T-helper 2 cell (primary cell): ENCODE measurements around the gene GP1BB.

ENCODE experiments used
- DNase-seq, 5 experiments: peaks; one replicate each; pipeline versions ENCODE4 v3.0.0 to v3.0.0-alpha.2; 2012 to 2022

The GP1BB gene

DNA sequence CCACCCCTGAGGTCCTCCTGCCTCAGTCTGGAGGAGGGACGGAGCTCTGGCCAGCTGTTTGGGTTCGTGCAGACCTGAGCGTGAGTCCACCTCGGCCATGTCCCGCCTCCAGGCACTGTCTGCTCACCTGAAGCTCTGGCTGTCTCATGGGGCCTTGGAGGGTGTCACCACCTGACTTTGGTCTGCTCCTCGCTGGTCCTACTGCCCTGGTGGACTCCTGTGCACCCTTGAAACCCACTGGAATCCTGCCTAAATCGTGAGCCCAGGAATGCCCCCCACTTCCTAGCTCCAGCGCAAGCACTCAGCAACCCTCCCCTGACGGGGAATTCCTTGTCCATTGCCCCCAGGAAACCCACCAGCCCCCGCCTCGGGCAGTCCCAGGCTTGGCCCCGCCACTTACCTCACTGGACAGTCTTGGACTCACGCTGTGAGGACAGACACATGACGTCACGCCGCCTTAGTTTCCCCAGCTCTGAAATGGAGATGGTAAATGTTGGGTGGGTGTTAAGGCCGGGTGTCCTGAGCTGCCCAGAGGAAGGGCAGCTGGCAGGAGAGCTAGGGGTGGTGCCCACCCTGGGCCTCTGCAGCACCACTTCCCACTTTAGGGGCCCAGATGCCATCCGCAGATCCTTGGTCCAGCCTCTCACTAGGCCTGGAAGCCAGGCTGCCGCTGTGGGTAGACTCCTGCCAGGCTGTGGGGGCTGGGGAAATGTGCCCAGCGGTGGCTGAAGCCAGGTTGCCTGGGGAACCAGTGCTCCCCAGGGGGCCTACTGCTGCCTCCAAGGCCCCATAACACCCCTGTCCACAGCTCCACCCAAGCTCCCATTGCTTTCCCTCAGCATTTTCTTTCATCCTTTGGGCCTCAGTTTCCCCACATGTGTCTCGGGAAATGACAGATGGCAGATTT is 19.1 kb downstream of the GP1BB start:
- no peak for DNase-seq

DNA sequence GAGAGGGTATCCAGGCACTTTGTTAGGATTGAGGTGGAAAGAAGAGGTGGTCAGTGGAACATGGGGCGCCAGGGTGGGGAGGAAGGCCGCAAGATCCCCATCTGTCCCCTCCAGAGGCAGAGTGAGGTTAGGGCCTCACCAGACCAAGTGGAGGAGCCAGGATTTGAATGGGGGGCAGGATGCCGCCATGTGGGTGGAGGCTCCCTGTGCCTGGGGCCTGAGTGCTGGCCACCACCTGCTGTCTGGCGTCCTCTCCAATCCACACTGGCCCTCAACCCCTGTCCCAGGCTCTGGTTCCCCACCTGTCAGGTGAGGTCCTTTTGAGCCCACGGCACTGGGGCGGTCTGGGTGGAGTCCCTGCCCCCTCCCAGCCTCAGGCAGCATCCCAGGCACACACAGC is 19.7 kb downstream of the GP1BB start:
- no peak for DNase-seq

DNA sequence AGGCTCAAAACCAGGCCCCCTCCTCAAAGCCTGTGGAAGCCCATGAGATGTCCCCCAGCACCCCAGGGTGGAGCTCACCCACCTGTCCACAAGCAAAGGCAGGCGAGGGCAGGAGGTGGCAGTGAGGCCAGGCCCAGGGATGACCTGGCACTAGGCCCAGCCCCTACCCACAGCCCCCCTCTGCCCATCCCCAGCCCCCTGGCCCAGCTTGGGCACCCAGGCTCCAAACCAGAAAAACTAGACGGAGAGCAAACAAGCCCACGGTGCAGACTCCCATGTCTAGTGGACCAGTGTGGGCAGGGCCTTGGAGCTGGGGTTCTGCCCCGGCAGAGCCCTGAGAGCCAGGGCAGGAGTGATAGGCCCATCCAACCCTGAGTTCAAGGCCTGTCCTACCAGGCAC is 20.3 kb downstream of the GP1BB start:
- no peak for DNase-seq

DNA sequence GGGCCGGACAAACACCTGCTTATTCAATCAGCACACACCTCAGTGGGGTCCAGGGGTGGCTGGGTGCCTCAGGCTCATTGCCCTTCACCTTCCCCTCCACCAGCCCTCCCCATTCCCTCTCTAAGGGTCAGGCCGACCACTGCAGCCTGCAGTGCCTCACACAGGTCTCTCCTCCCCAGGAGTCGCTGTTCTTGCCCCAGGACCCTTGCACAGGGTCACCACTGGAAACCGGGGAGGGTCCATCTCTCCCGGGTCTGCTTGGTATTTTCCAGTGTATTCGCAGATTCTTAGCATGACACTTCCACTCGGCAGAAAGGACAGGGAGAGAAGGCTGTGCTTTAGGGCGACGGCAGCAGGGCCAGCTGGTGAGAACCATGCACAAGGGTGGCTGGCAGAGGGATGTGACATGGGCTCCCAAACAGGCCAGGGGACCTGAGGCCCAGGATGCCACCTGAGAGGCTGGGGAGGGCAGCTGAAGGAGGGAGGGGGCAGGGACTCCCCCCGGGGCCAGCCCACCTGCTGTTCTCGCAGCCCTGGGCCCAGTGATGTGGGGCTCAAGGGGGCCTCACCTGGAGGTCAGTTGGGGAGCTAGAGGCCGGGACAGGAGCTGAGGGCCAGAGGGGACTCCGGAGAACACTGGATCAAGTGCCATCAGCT is 21.1 kb downstream of the GP1BB start:
- DNase-seq = no peak

DNA sequence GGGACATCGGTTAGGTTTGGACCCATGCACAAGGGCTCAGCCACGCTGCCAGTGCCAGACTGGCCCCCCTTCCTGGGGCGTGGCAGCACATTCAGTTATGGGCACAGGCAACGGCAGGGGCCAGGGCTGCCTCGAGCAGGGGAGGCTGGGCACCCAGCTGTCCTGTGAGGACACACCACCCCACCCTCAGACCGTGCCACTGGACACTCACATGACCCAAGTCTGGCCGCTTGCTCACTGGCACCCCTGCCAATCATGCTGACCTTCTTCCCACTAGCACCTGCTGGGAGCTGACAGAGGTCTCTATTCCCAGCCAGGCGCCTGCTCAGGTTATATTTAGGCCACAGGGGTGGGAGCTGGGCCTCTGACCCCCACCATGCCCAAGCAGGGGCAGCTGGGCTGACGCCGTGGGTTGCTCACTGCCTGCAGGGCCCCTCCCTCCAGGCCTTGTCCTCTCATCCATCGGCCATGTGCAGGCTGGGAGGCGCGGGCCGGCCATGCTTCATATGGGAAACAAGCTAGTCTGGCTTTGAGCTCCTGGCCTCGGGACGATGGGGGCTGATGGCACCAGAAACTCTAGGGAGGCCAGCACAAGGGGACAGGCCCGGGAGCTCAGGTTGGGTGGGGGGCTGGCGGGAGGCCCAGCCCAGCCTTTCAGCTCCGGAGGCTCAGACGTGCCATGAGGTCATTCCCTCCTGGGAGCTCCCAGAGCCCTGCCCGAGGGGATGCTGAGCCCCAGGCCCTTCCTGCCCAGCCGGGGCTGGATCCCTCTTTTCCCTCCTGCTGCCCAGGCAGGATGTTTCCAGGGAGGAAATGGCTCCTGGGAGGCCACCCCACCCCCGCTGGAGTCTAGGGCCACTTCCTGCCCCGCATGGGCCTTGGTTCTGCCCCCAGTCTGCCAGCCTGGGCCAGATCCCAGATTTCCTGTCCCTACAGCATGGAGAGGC is 22.1 kb downstream of the GP1BB start:
- no peak for DNase-seq

DNA sequence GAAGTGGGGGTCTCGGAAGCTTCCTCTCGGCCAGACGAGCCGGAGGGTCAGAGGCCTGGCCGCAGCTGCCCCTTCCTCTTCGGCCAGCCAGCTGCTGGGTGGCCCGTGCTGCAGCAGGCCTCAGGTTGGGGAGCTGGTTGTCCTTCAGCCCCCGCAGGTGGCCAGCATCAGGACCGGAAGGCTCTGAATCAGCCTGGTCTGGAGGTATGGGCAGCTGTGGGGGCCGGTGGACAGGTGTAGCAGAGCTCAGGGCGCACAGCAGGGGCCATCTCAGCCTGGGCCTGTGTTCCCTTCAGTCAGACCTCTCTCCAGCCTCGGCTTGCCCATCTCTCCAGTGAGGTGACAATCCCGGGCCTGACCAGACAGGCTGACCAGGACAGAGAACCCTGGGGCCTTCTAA is 23.4 kb downstream of the GP1BB start:
- DNase-seq = no peak

DNA sequence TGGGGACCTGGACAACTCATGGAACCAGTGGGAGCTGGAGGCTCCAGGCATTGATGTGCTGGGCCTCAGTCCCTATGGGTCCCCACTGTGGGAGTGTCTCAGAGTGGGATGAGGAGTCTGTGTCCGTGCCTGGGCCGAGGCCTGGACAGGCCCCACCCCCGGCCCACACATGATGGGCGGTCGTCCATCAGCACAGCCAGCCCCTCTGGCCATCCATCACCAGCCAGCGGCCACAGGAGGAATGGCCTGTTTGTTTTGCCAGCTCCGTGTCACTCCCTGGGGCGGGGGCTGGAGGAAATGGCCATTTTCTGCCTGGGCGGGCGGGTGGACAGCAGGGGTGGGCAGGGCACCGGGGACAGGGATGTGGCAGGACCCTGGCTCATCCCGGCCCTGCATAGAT is 24.2 kb downstream of the GP1BB start:
- DNase-seq = no peak

DNA sequence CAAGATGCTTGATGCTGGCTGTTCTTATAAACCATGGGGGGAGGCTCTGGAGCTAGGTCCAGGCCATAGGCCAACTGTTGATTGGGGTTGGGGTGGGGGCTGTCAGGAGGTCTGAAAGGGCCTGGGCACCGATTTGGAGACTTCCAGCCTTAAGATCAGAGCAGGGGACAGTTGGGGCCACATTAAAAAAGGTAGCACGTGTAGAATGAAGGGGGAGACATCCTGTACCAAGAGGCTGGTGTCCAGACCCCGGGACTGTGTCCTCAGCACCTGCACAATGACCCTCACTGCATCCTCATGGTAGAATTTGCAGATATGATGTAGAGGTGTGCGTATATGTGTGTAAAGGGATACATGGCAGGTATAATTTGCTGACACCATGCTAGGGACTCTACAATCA is 24.8 kb downstream of the GP1BB start:
- no peak for DNase-seq

DNA sequence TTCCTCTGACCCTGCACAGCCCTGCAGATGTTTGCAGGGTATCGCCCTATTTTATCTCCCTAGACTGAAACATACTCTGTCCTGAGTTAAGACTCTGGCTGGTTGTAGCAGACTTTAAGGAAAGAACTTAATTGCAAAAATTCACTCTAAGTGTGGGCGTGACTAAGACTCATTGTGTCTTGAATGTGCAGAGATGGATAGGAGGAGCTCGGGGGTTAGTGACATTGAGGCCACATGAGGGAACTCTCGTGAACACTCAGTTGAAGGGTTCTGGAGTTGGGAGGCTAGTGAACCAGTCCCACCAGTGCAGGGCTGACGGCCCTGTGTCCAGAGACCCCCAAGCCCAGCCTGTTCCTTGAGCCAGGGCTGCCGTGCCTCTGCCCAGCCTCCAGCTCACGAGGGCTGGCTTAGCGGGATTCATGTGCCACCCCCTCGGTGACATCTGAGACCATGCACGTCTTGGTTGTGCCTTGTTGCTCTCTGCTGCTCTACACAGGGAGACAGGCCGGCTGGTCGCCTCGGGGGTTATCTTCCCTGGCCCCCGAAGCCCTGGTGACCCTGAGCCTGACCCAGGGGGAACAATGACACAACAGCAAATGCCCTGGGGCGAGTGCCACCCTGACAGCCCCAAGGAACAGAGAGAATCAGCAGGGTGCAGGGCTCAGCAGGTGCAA is 25.8 kb downstream of the GP1BB start:
- no peak for DNase-seq

DNA sequence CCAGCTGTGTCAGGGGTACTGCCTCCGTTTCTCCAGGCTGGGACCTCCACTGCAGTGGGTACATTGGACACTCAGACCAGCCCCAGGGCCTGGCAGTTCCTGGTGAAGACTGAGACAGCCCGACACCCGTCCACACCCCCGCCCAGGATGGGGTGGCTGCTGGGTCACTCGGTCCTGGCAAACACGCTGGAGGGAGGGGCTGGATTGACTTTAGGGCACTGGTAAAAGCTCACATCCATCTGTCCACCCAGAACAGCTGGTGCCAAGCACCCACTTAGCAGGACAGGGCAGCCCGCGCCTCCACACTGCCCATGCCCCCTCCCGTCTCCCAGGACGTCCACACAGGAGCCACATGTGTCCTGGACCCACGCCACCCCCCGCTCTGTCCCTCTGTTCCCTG is 26.5 kb downstream of the GP1BB start:
- no peak for DNase-seq

DNA sequence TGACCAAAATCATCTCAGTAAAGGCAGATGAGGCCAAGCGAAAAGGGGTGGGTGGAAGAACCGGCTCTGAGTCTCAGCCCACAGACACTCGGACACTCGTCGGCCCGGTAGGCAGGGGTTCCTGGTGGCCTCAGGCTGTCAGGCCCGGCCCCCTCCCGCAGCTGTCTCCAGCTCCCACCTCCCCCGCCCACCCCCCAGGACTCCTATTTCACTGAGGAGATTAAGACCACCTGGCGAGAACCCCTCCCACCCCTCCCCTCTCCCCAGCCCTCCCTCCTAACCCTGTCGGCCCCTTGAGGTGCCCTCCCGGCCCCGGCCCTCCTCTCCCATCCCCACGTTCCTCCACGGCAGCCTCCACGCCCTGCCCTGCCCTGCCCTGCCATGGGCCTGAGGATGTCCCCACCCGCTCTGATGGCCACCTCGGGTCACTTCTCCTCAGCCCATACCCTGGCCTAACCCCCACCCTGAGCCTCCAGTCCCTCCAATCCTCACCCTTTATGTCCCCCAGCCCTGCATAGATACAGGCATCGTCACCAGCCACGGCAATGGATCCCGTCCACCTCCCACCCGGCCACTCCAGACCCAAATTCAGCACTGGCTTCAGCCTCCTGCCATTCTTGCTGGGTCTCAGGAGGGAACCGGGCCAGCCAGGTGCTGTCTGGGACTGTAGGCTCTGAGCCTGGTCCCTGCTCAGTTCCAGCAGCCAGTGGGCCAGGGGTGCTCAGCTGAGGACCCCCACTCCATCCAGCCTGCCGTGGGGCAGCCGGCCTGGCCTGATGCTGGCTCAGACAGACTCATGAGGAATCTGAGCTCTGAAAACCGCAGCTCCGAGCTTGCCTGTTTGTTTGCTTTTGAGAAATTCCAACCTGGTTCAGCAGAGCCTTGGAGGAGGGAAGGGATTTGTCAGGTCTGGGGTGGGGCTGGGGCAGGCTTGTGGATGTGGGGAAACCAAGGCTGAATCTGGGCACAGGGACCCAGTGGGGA is 27.5 kb downstream of the GP1BB start:
- DNase-seq = no peak

DNA sequence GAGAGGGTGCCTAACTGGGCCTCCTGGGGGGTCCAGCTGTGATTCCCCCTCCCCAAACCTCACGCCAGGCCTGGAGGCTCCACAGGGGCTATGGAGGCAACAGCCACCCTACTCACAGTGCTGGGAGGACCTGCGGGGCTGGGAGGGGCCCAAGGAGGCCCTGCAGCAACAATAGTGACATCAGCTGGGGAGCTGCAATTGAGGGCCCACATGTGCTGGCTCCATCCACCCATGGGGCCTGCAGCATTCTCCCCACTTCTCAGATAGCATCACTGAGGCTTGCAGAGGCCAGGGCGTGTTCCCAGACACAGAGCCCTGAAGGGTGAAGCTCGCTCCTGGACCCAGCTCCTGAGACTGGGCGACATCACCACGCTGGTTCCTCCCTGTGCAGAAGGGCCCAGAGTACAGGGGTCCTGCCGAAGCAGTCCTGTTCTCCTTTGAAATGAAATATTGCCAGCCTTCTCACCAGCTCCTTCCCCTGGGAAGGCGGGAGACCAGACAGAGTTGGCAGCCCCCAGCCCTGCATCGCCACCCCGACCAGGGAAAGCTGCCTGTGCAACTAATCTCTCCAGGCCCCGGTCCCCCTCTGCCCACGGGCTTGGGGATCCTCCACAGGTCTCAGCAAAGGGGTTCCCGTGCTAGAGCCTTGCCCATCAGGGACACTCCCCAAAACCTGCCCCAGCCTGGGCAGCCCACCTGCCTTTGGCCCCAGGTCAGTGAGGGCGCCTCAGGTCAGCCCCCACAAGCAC is 28.3 kb downstream of the GP1BB start:
- no peak for DNase-seq

DNA sequence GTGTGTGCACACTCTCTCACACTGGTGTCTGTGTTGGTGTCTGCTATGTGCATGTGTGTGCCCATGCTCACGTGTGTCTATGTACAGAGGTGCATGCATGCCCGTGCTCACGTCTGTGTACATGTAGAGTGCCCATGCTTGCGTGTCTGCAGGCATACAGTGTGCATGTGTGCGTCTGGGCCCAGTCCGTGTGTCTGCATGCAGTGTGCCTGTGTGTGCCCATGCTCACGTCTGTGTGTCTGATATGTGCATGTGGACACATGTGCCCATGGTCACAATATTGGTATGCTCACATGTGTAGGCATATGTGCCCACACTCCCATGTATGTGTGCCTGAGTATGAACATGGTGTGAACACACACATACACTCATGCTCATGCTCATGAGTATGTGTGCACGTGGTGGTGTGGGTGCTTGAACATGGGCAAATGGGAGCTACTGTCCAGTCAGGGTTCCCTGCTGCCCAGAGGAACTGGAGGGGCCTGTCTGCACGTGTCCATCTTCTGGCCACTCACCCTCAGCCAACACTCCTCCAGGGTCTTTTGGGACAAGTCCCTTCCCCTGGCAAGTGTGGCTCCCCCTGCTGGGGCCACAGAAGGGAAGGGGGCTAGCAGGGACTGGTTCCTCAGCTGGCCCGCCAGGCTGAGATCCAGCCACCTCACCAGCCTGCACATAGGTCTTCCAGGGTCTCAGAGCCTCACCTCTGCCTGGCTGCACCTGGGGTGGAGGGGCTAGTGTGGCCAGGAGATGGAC is 29.9 kb downstream of the GP1BB start:
- DNase-seq = no peak

DNA sequence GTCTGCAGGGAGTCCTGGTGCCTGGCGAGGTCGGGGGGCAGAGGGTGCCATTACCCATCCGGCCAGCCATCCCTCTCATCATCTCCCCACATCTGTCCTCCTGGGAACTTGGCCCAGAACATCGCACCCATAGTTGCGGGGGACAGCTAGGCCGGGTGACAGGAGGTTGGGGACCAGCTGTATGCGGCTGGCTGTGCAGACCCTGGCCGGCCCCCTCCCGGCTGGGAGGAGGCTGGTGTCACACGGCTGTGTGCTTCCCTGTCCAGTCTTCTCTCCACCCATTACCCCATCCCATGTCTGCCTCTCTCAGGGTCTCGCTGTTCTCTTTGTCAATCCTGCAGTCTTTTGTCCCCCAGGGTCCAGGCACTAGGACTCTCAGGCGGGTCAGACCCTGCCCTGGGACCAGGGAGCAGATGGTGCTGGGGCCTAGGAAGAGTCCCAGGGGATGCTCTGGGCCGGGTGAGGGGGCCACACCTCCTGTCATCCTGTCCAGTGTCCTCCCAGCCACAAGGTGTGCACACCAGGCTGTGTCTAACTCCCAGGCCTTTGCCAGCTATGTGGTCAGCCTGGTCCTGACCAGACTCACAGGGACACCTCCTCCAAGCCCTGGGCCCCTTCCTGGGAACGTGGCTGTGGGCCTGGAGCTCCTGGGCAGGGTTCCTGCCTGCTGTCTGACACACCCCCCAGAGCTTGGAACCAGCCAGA is 30.8 kb downstream of the GP1BB start:
- no peak for DNase-seq

DNA sequence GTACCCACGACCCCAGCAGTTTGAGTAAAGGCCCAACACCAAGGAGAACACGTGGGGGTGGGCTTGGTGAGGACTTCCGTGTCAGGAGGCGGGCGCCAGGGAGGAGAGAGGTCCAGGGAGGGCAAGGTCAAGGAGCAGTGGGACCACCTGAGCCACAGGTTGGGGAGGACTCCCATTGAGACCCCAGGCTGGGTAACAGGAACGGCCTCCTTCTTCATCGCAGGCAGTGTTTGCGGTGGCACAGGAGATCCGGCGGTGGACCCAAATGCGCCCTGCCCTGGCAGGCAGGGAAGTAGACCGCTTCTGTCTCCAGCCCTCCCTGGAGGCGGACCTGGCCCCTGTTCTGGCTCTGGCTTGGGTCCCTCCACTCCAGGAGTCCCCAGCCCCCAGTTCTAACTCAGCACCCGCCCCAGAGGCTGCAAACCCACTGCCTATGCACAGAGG is 31.4 kb downstream of the GP1BB start:
- no peak for DNase-seq

DNA sequence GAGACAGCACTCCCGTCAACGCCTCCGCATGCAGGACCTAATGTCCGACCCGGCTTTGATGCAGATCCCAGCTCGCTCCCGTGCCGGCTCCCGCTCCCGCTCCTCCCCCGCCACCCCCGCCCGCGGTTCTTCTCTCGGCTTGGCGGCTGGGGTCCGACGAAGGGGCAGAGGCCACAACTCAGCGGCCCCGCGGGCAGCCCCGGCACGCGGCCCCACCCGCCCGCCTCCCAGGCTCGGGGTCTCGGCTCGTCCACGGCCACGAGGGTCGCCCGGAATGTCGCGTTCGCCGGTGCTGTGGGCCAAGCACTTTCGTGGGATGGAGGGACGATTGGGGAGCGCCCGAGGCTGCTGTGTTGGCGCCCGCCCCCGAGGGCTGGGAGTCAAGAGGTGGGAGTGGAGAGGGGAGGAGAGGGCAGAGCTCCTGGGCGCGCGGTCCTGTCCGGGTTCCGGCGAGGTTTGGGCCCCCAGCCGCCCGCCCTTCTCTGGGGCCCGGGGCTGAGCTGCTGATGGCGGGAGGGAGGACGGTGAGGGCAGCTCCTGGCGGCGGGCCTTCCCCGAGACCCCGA is 31.9 kb downstream of the GP1BB start:
- no peak for DNase-seq

DNA sequence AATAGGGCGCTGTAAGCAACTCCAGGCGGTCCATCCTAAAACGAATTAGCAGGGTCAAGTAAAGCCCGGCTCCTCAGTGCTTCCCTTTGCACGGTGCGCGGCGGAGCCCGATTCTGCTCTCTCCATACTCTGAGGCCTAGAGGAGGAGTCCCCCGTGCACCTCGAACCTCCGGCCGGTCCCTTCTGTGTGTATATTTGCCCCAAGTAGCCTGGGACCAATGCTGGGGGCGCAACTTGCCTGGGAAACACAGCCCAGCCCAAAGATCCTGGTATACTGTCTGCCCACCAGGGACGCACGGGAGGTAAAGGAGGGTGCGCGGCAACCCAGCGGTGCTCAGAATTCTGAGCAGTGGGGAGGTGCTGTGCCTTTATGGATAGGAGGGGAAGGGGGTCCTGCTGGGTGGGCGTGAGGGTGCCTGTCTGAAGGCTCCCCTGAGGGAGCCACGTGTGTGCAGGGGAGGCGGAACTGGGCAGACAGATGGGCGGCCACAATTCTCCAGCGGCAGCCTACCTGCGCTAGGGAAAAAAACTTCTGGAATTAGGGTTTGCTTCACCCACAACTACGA is 32.5 kb downstream of the GP1BB start:
- DNase-seq = no peak
